DND-41 (cell line): ENCODE measurements around the gene TIMM17B.

Experiments
- ATAC-seq: fragments of 200-7000 bp; cut with Tn5 transposase; 3 replicates; pipeline ENCODE4 v1.9.1; 2021; ENCODE audit warnings: low read depth; ENCODE audit not compliant: insufficient read depth
- DNase-seq: peaks from one replicate; pipeline ENCODE4 v3.0.0-alpha.2; 2020
- H2AFZ ChIP-seq: 2 replicates; pipeline ENCODE4 v1.6.0; 2012; ENCODE audit warnings: low read depth, low read length
- H3K27ac ChIP-seq: 2 replicates; pipeline ENCODE4 v1.5.1; 2012; ENCODE audit warnings: low read length, inconsistent platforms
- H3K27me3 ChIP-seq: fragments of 200-600 bp; sonication (generic); 2 replicates; pipeline ENCODE4 v1.6.0; 2012; ENCODE audit warnings: low read length, mild to moderate bottlenecking, inconsistent platforms; ENCODE audit not compliant: insufficient read depth, poor library complexity
- H3K36me3 ChIP-seq: 2 replicates; pipeline ENCODE4 v1.5.1; 2012; ENCODE audit warnings: low read length, inconsistent platforms; ENCODE audit not compliant: insufficient read depth
- H3K4me1 ChIP-seq: 2 replicates; pipeline ENCODE4 v1.5.1; 2012; ENCODE audit warnings: mild to moderate bottlenecking, low read length; ENCODE audit not compliant: insufficient read depth
- H3K4me2 ChIP-seq: 2 replicates; pipeline ENCODE4 v1.6.0; 2012; ENCODE audit warnings: mild to moderate bottlenecking, moderate library complexity, low read length, inconsistent platforms; ENCODE audit not compliant: insufficient read depth
- H3K4me3 ChIP-seq, 2 experiments: fragments of 200-600 bp in 1 of 2; shearing (Covaris generic) in 1 of 2; 2 replicates each; pipeline ENCODE4 v1.5.1; 2012 to 2016; ENCODE audit warnings: inconsistent platforms in 2 of 2, low read length in 2 of 2, mild to moderate bottlenecking in 2 of 2, low read depth in 1 of 2, moderate library complexity in 1 of 2
- H3K79me2 ChIP-seq: 2 replicates; pipeline ENCODE4 v1.6.0; 2012; ENCODE audit warnings: low read length, inconsistent platforms; ENCODE audit not compliant: insufficient read depth
- H3K9ac ChIP-seq: 2 replicates; pipeline ENCODE4 v1.6.0; 2012; ENCODE audit warnings: low read depth, mild to moderate bottlenecking, inconsistent platforms, low read length, moderate library complexity
- H3K9me3 ChIP-seq: 2 replicates; pipeline ENCODE4 v1.5.1; 2012; ENCODE audit warnings: low read length, moderate library complexity, mild to moderate bottlenecking, inconsistent platforms; ENCODE audit not compliant: insufficient read depth, severe bottlenecking
- H4K20me1 ChIP-seq: 2 replicates; pipeline ENCODE4 v1.6.0; 2012; ENCODE audit warnings: low read length; ENCODE audit not compliant: insufficient read depth
- CTCF ChIP-seq: IDR thresholded peaks from 2 replicates; pipeline ENCODE4 v1.5.1; 2012; ENCODE audit warnings: borderline replicate concordance, low read length, moderate library complexity, mild to moderate bottlenecking; ENCODE audit not compliant: poor library complexity, severe bottlenecking; ENCODE audit errors: extremely low read depth
- EZH2 ChIP-seq: IDR thresholded peaks from 3 replicates; pipeline ENCODE4 v1.6.1; 2012; ENCODE audit warnings: borderline replicate concordance, low read depth, mild to moderate bottlenecking, moderate library complexity, low read length, inconsistent platforms; ENCODE audit not compliant: severe bottlenecking

The TIMM17B gene

GRCh38 chrX:48911412-48912182 lies 14.0 kb upstream of the TIMM17B start, which contains the start of gene SLC35A2:
Gene SLC35A2 (minus strand): TSS chrX:48911646. CDS start chrX:48911636, 10 bp downstream.
- H4K20me1 ChIP-seq = no peaks in the 10 kb centered on the region
- no peaks in the 10 kb centered on the region for H3K27me3 ChIP-seq
- TF ChIP-seq CTCF (no peak), EZH2 (no peak)
- peak within 1 kb of the TSS; percentile 88 for H3K27ac ChIP-seq
- H3K79me2 ChIP-seq = peaks cover 19% of the 10 kb centered on the region
- DNase-seq = peak; percentile 80
- H3K4me2 ChIP-seq = peak within 1 kb of the TSS; percentile 95
- no peaks in the 10 kb centered on the region for H3K9me3 ChIP-seq
- H3K9ac ChIP-seq = peak within 1 kb of the TSS; percentile 61
- peak within 1 kb of the TSS; percentile 72 to 95; a peak in 3 of 4 replicates for H3K4me3 ChIP-seq
- peak; percentile 91 for ATAC-seq
- H3K4me1 ChIP-seq = peaks cover 26% of the 10 kb centered on the region
- H2AFZ ChIP-seq = peak within 1 kb of the TSS; percentile 79
- peaks cover 25% of the 10 kb centered on the region for H3K36me3 ChIP-seq

- peak overlapping the region; percentile 79 for H2AFZ ChIP-seq
- ATAC-seq (peak; percentile 21), DNase-seq (peak; percentile 11)
- peaks cover 29% of the 10 kb centered on the region for H3K36me3 ChIP-seq
- peak overlapping the region; percentile 88 for H3K27ac ChIP-seq
- H3K4me1 ChIP-seq = peaks cover 25% of the 10 kb centered on the region
- peak overlapping the region; percentile 61 for H3K9ac ChIP-seq
- H3K4me2 ChIP-seq = peak overlapping the region; percentile 95
- H4K20me1 ChIP-seq = no peaks in the 10 kb centered on the region
- H3K9me3 ChIP-seq = no peaks in the 10 kb centered on the region
- peak overlapping the region; percentile 72 to 95; a peak in 3 of 4 replicates for H3K4me3 ChIP-seq
- peaks cover 19% of the 10 kb centered on the region for H3K79me2 ChIP-seq
- TF ChIP-seq EZH2 (no peak), CTCF (no peak)
- H3K27me3 ChIP-seq = no peaks in the 10 kb centered on the region
These were observed 13.4 kb upstream of the TIMM17B start for GRCh38 chrX:48910926-48911411.

- H3K36me3 ChIP-seq = peaks cover 31% of the 10 kb centered on the region
- H3K4me3 ChIP-seq = 0 out of 4 replicates have a peak overlapping the region, but pooled peaks of 1 of the 2 experiments have one; percentile 95
- TF ChIP-seq EZH2 (no peak), CTCF (no peak)
- ATAC-seq = no peak
- H3K9me3 ChIP-seq = no peaks in the 10 kb centered on the region
- H4K20me1 ChIP-seq = no peaks in the 10 kb centered on the region
- no peak for DNase-seq
- no peaks in the 10 kb centered on the region for H3K27me3 ChIP-seq
- H3K79me2 ChIP-seq = peaks cover 19% of the 10 kb centered on the region
- H3K9ac ChIP-seq = no peak overlapping the region
- peak overlapping the region; percentile 95; the same call in 1 of the 2 replicates for H3K4me2 ChIP-seq
- H3K27ac ChIP-seq = no peak overlapping the region
- peaks cover 25% of the 10 kb centered on the region for H3K4me1 ChIP-seq
- H2AFZ ChIP-seq = no peak overlapping the region
These were observed 12.2 kb upstream of the TIMM17B start for GRCh38 chrX:48909703-48910294.
